ENCODE results near the gene CBFA2T3.

The CBFA2T3 gene

GRCh38 chr16:88992351-88993165 is 15.6 kb upstream of the CBFA2T3 start:
- DNase-seq (ENCODE audit: extremely low read depth, low read depth), result no peak

DNA sequence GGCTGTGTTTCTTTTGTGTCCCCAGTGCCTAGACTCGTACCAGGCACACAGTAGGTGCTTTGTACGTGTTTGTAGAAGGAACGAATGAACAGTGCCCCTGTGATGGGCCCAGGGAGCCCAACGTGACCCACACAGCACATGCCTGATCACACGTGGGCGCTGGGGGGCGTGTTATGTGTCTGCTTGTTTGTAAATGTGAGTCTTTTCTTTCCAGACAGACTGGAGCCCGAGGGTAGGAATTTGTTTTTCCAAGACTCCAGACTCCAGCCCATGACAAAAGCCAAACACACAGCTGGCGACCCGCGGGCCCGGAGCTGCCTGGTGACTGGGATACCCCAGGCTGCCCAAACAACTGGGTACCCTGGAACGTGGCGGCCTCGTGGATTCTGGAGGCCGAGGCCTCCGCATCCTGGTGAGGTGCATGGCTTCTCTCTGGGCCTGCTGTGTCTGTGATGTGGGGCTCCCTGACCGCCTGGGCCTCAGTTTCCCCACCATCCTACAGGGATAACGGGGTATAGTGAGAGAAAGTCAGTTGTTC is 14.9 kb upstream of the CBFA2T3 start:
- TF ChIP-seq, protein P1, sequence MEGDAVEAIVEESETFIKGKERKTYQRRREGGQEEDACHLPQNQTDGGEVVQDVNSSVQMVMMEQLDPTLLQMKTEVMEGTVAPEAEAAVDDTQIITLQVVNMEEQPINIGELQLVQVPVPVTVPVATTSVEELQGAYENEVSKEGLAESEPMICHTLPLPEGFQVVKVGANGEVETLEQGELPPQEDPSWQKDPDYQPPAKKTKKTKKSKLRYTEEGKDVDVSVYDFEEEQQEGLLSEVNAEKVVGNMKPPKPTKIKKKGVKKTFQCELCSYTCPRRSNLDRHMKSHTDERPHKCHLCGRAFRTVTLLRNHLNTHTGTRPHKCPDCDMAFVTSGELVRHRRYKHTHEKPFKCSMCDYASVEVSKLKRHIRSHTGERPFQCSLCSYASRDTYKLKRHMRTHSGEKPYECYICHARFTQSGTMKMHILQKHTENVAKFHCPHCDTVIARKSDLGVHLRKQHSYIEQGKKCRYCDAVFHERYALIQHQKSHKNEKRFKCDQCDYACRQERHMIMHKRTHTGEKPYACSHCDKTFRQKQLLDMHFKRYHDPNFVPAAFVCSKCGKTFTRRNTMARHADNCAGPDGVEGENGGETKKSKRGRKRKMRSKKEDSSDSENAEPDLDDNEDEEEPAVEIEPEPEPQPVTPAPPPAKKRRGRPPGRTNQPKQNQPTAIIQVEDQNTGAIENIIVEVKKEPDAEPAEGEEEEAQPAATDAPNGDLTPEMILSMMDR (IDR thresholded peaks at IDR 0.05; ENCODE audit: low read depth, low read length), result no peak
- no peak for DNase-seq (ENCODE audit: extremely low read depth, low read depth)

More at GRCh38 chr16:88992351-88993165, 15.6 kb upstream of the CBFA2T3 start:
- TF ChIP-seq, protein P1 (IDR thresholded peaks at IDR 0.05; ENCODE audit: low read depth, low read length), result no peak

- TF ChIP-seq, protein P1 (IDR thresholded peaks at IDR 0.05; ENCODE audit: low read depth, low read length), result no peak
Observed at GRCh38 chr16:88989852-88990547, 13.0 kb upstream of the CBFA2T3 start.

DNA sequence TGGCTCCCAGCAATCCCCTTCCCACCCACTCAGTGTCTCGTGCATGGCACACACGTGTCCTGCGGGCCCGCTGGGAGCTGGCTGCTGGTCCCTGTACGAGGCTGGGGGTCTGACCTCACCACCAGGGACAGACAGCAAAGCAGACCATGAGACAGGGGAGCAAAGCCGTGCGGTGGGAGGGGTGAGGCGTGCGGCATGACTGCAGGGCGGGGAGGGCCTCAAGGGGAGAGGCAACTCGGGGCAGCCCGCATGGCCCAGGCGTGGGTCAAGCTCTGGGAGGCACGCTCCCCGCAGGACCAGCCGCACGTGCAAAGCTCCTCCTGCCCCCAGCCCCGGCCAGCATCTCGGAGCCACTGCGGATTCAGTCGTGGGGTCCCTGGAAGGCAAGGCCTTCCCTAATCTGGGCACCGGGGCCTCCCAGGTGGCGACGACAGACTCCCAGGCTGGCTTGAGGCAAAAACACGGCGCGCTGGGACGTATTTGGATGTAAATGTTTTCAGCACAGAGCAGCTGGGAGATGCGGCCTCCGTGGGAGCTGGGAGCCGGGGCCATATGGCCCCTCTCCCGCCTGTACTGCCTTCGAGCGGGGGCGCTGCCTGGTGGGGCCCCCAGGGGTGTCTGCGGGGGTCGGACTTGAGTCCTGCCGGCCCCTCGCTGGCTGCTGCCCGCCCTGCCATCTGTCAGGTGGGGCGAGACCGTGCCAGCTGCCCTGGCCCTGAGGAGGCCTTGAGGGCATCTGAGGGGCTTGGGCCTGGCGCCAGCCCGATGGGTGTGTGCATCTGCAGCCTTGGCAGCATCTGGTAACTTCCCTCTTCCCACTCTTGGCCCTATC is 12.2 kb upstream of the CBFA2T3 start:
- TF ChIP-seq, protein P1 (IDR thresholded peaks at IDR 0.05; ENCODE audit: low read depth, low read length), result no peak
- no peak for DNase-seq (ENCODE audit: extremely low read depth, low read depth)

More at GRCh38 chr16:88989852-88990547, 13.0 kb upstream of the CBFA2T3 start:
- DNase-seq (ENCODE audit: extremely low read depth, low read depth), result no peak

DNA sequence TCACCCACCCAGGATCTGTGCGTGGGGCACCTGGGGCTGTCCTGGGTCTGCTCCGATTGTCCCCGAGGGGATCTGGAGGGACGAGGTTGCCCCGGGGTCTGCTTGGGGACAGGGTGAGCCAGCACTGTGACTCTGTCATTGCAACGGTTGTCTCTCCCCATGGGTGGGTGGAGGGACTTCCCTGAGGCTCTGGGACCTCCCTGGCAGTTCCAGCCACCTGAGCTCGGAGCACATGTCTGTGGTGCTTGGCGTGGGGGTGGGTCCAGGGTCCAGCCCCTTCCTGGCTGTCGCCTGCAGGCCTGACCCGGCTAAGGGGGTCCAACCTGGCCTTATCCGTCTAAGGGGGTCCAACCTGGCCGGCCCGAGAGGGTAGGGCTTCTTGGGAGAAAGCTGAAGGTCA is 8.5 kb upstream of the CBFA2T3 start:
- TF ChIP-seq, protein P1 (IDR thresholded peaks at IDR 0.05; ENCODE audit: low read depth, low read length), result no peak

DNA sequence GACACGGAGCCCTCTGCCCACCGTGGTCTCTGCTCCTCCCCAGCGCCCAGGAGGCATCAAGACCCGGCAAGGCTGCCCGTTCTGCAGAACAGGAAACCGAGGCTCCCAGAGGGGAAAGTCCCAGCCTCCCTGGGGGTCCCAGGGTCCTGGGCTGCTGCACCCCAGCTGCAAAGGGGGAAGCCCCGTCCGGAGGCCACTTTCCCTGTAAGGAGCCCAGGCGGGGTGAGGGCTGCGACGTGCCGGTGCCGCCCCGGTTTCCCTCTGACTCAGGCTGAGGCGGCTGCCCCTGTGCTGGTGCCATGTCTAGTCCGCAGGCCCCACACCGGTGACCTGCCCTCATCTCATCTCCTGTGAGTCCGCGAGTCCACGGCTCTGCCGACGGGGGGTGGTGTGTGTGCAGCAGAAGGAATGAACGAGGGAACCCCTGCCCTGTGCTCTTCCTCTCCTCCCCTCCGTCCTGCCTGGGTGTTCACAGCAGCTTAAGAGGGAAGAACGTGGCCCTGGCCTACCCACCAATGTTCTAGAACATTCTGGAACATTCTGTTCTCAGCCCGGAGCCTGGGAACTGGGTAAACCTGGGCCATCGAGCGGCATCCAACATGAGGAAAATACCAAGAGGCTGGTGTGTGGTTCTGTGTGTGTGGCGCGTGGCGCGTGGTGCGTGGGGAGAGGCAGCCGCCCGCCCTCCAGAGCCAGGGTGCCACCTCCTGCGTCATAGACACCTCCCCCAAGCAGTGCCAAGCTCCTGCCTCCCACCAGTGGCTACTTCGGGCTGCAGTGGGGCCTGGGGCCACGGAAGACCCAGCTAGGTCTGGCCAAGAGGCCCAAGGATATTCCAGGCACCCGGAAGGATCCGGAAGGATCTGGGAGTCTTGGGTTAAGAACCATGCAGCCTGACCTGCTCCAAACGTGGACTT is 7.0 kb upstream of the CBFA2T3 start:
- TF ChIP-seq, protein P1 (IDR thresholded peaks at IDR 0.05; ENCODE audit: low read depth, low read length), result no peak
- DNase-seq (ENCODE audit: extremely low read depth, low read depth), result no peak

More for the DNA sequence above, 8.5 kb upstream of the CBFA2T3 start:
- no peak for DNase-seq (ENCODE audit: extremely low read depth, low read depth)

Measured in AG09319 (cell line).